ENCODE data around the gene MFSD1. TPM values are rescaled to one million over a fixed set of nuclear protein-coding genes. Genes with fewer than 3 reads are reported as not detected.
A peak's percentile ranks its signal among the peaks of the same experiment; 100 is the strongest.

Gene MFSD1
- total RNA-seq, 1 donor from 2014 or later: 31.5 TPM

DNA sequence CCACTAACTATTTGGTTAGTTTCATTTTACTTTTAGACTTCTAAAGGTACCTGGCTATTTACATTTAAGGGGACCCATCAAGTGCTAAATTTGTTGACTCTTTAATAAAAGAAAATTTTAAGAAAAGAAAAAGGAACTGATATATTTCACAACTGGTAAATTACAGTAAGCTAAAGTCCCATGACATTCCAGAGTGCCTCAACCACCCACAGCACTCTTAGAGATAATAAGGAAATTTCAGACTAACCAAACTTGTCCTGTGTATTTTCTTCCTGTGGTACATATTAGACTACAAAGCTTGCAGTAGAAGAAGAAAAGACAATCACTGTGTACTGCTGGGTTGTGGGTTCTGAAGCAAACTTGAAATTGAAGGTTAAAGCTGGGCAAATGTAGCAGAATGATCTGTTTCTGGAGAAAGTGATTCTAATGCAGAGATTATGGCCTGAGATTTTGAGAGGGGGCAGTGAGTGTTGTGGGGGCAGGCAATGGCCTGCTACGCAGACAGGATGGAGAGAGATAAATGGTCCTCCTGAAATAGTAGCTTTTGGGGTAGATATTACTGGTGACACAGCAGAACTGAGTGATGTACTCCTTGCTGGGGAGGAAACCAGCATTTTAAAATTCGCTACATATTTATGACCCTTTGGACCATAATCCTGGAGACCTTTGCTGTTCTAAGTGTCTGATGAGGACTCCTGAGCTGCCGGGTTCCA is 24.5 kb upstream of the MFSD1 start:
- DNase-seq (ENCODE audit: low spot score in 2 of 2, unreplicated experiment in 2 of 2): no peak
- no peak overlapping the region for H3K4me3 Mint-ChIP-seq
- peaks cover 11% of the 10 kb centered on the region for H3K9me3 Mint-ChIP-seq
- H3K27me3 Mint-ChIP-seq (ENCODE audit: low read depth): no peaks in the 10 kb centered on the region
- H3K36me3 Mint-ChIP-seq: peaks cover 32% of the 10 kb centered on the region
- peak overlapping the region; percentile 71 for H3K27ac Mint-ChIP-seq
- TF ChIP-seq, protein P1, sequence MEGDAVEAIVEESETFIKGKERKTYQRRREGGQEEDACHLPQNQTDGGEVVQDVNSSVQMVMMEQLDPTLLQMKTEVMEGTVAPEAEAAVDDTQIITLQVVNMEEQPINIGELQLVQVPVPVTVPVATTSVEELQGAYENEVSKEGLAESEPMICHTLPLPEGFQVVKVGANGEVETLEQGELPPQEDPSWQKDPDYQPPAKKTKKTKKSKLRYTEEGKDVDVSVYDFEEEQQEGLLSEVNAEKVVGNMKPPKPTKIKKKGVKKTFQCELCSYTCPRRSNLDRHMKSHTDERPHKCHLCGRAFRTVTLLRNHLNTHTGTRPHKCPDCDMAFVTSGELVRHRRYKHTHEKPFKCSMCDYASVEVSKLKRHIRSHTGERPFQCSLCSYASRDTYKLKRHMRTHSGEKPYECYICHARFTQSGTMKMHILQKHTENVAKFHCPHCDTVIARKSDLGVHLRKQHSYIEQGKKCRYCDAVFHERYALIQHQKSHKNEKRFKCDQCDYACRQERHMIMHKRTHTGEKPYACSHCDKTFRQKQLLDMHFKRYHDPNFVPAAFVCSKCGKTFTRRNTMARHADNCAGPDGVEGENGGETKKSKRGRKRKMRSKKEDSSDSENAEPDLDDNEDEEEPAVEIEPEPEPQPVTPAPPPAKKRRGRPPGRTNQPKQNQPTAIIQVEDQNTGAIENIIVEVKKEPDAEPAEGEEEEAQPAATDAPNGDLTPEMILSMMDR (IDR thresholded peaks at IDR 0.05; ENCODE audit: unreplicated experiment): no peak
- H3K4me1 Mint-ChIP-seq: peaks cover 69% of the 10 kb centered on the region

DNA sequence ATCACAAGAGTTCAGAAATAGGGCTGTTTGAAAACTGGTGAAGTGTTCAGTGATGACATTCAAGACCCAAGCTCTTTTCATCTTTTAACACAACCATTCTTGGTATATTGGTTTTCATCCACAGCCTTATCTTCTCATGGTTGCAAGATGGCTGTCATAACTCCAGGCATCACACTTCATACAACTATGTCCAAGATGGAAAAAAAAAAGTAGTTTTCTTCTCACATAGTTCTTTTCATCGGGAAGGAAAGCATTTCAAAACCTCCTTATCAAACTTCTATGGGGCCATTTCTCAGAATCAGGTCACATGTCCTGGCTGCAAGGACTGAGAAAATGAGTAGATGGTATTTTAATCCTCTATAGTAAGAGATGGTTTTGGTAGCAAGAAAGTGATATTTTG is 21.1 kb upstream of the MFSD1 start:
- Mint-ChIP-seq H3K36me3 (peaks cover 30% of the 10 kb centered on the region), H3K4me3 (no peak overlapping the region), H3K27ac (peak overlapping the region; percentile 86), H3K9me3 (peaks cover 16% of the 10 kb centered on the region), H3K4me1 (peaks cover 49% of the 10 kb centered on the region), H3K27me3 (ENCODE audit: low read depth) (no peaks in the 10 kb centered on the region)
- TF ChIP-seq, protein P1 (IDR thresholded peaks at IDR 0.05; ENCODE audit: unreplicated experiment): no peak
- no peak for DNase-seq (ENCODE audit: low spot score in 2 of 2, unreplicated experiment in 2 of 2)

DNA sequence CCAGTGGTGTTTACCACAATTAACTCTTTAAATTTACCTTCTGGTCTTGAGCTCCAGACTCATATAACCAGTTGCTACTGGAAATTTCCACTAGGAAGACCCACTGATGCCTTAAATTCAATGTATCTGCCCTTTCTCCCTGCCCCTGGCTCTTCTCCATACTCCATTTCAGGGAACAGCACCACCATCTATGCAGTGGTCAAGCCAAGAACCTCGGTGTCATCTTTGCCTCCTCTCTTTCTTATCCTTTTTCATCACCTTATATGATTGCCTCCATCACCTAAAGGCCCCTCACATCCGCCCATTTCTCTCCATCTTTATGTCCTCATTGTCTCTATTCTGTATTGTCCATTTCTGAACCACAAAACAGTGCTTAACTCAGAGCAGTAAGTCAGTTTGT is 20.7 kb upstream of the MFSD1 start:
- peaks cover 34% of the 10 kb centered on the region for H3K36me3 Mint-ChIP-seq
- DNase-seq (ENCODE audit: low spot score in 2 of 2, unreplicated experiment in 2 of 2): no peak
- H3K27me3 Mint-ChIP-seq (ENCODE audit: low read depth): no peaks in the 10 kb centered on the region
- H3K4me3 Mint-ChIP-seq: no peak overlapping the region
- H3K4me1 Mint-ChIP-seq: peaks cover 46% of the 10 kb centered on the region
- H3K27ac Mint-ChIP-seq: peak overlapping the region; percentile 86
- TF ChIP-seq, protein P1 (IDR thresholded peaks at IDR 0.05; ENCODE audit: unreplicated experiment): no peak
- peaks cover 20% of the 10 kb centered on the region for H3K9me3 Mint-ChIP-seq

DNA sequence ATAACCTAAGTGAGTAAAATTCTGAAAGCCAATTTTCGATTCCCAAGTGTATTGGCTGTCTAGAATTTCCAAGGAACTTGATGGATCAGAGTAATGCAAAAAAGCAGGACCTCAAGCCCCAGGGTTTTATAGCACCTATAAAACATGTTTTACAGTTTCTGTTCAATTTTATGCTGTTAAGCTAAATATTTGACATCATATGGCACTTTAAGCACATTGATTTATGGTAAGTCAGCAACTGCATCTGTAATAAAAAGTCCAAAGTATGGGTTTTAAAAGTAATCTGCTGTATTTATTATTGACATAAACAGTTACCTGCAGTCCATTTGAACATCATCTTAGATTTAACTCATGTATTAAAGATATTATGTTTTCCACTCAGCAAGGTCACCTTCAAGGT is 20.0 kb upstream of the MFSD1 start:
- no peak for DNase-seq (ENCODE audit: low spot score in 2 of 2, unreplicated experiment in 2 of 2)
- Mint-ChIP-seq H3K4me1 (peaks cover 40% of the 10 kb centered on the region), H3K27ac (peak overlapping the region; percentile 86), H3K27me3 (ENCODE audit: low read depth) (no peaks in the 10 kb centered on the region), H3K4me3 (no peak overlapping the region), H3K36me3 (peaks cover 38% of the 10 kb centered on the region), H3K9me3 (peaks cover 25% of the 10 kb centered on the region)
- TF ChIP-seq, protein P1 (IDR thresholded peaks at IDR 0.05; ENCODE audit: unreplicated experiment): no peak

DNA sequence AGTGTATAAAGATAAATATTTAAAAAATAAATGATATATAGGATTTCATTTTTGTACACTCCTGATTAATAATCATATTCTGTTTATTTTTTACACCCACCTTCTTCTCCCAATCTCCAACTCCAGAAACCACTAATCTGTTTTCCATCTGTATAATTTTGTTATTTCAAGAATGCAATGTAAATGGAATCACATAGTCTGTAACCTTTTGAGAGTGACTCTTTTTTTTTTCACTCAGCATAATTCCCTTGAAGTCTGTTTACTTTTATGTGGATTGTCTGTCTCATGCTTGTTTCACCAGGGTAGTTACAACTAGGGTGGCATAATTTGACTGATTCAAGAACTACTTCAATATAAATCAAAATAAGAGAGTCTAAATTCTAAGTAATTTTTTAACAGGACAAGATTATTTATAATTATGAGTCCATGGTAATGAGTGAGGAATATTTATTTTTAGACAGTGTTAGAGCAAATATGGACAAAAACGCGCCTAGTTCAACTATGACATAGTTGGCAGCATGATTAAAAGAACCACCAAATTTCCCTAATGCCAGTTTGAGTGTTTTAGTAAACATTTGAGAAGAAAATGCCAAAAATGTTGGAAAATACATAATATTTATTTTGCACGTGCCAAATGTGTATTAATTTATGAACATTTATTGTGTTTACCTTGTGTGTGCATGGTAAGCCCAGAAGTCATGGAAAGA is 19.4 kb upstream of the MFSD1 start:
- no peaks in the 10 kb centered on the region for H3K27me3 Mint-ChIP-seq (ENCODE audit: low read depth)
- TF ChIP-seq, protein P1 (IDR thresholded peaks at IDR 0.05; ENCODE audit: unreplicated experiment): no peak
- H3K27ac Mint-ChIP-seq: peak overlapping the region; percentile 91
- peaks cover 41% of the 10 kb centered on the region for H3K36me3 Mint-ChIP-seq
- H3K4me1 Mint-ChIP-seq: peaks cover 37% of the 10 kb centered on the region
- H3K4me3 Mint-ChIP-seq: no peak overlapping the region
- no peak for DNase-seq (ENCODE audit: low spot score in 2 of 2, unreplicated experiment in 2 of 2)
- peaks cover 31% of the 10 kb centered on the region for H3K9me3 Mint-ChIP-seq

Measured in mesothelial cell of epicardium (in vitro differentiated cells).